DND-41 (cell line): ENCODE results near the gene GFAP.

Source experiments
- EZH2 ChIP-seq: IDR thresholded peaks from 3 replicates; pipeline ENCODE4 v1.6.1; 2012; ENCODE audit warnings: borderline replicate concordance, low read depth, mild to moderate bottlenecking, moderate library complexity, low read length, inconsistent platforms; ENCODE audit not compliant: severe bottlenecking
- TF ChIP-seq, protein P1 (sequence below): IDR thresholded peaks from 2 replicates; pipeline ENCODE4 v1.5.1; 2012; ENCODE audit warnings: borderline replicate concordance, low read length, moderate library complexity, mild to moderate bottlenecking; ENCODE audit not compliant: poor library complexity, severe bottlenecking; ENCODE audit errors: extremely low read depth

- TF ChIP-seq, protein P1, sequence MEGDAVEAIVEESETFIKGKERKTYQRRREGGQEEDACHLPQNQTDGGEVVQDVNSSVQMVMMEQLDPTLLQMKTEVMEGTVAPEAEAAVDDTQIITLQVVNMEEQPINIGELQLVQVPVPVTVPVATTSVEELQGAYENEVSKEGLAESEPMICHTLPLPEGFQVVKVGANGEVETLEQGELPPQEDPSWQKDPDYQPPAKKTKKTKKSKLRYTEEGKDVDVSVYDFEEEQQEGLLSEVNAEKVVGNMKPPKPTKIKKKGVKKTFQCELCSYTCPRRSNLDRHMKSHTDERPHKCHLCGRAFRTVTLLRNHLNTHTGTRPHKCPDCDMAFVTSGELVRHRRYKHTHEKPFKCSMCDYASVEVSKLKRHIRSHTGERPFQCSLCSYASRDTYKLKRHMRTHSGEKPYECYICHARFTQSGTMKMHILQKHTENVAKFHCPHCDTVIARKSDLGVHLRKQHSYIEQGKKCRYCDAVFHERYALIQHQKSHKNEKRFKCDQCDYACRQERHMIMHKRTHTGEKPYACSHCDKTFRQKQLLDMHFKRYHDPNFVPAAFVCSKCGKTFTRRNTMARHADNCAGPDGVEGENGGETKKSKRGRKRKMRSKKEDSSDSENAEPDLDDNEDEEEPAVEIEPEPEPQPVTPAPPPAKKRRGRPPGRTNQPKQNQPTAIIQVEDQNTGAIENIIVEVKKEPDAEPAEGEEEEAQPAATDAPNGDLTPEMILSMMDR, result no peak
- no peak for TF ChIP-seq EZH2
Observed at GRCh38 chr17:44913676-44914075, 1.6 kb downstream of the GFAP start.
